HG02973 (cell line): ENCODE data around the gene VAT1.
"Not testable (repeated sequence)": the region's sequence is repeated elsewhere in the genome, so short reads cannot be mapped to it uniquely, and the experiment has no call there.

Source experiments
- ATAC-seq: cut with Tn5 transposase; IDR thresholded peaks from one replicate; pipeline ENCODE4 v1.9.1; 2021; ENCODE audit warnings: moderate library complexity; ENCODE audit not compliant: unreplicated experiment

The VAT1 gene

GRCh38 chr17:42975701-42976100 is 46.5 kb downstream of the VAT1 start:
- ATAC-seq = not testable (repeated sequence)

- no peak for ATAC-seq
Observed at GRCh38 chr17:42975265-42975664, 46.9 kb downstream of the VAT1 start.

- not testable (repeated sequence) for ATAC-seq
Observed at GRCh38 chr17:42973323-42973722, 48.9 kb downstream of the VAT1 start.

- no peak for ATAC-seq
Observed at GRCh38 chr17:42971589-42971988, 50.6 kb downstream of the VAT1 start.

GRCh38 chr17:42969001-42969581 is 53.1 kb downstream of the VAT1 start:
- no peak for ATAC-seq

- no peak for ATAC-seq
Observed at GRCh38 chr17:42967925-42968324, 54.3 kb downstream of the VAT1 start.
